CD14-positive monocyte (primary cell): Measurements from ENCODE around the gene TINCR. TPM values are rescaled to one million over a fixed set of nuclear protein-coding genes. Genes with fewer than 3 reads are reported as not detected.

ENCODE experiments used
- DNase-seq, 3 donors: peaks; one replicate each; pipeline ENCODE4 v3.0.0-alpha.2; 2011 to 2022
- H2AFZ ChIP-seq: 2 replicates; pipeline ENCODE4 v1.6.0; 2012; ENCODE audit warnings: mild to moderate bottlenecking, low read depth, low read length, inconsistent platforms; ENCODE audit not compliant: insufficient read depth, poor library complexity, severe bottlenecking
- H3K27ac ChIP-seq, 2 donors: 1 replicate in 1 of 2; 2 replicates in 1 of 2; pipeline ENCODE4 v1.5.1; 2012 to 2013; ENCODE audit warnings: low read length in 2 of 2, control low read depth in 1 of 2, inconsistent platforms in 1 of 2, low read depth in 1 of 2, mild to moderate bottlenecking in 1 of 2
- H3K27me3 ChIP-seq, 2 donors: one replicate each; pipeline versions ENCODE4 v1.6.0 to v1.6.1; 2011 to 2013; ENCODE audit warnings: low read length in 2 of 2; ENCODE audit not compliant: control insufficient read depth in 2 of 2, insufficient read depth in 2 of 2
- H3K36me3 ChIP-seq, 2 donors: replicated peaks in 1 of 2; 1 replicate in 1 of 2; 2 replicates in 1 of 2; pipeline versions ENCODE4 v1.5.1 to v1.6.1; 2012 to 2013; ENCODE audit warnings: low read length in 2 of 2, control low read depth in 1 of 2, inconsistent platforms in 1 of 2, mild to moderate bottlenecking in 1 of 2; ENCODE audit not compliant: insufficient read depth in 2 of 2, control insufficient read depth in 1 of 2
- H3K4me1 ChIP-seq, 2 donors: 1 replicate in 1 of 2; 2 replicates in 1 of 2; pipeline versions ENCODE4 v1.5.1 to v1.6.1; 2012 to 2013; ENCODE audit warnings: low read length in 2 of 2, control low read depth in 1 of 2, inconsistent platforms in 1 of 2, mild to moderate bottlenecking in 1 of 2, moderate library complexity in 1 of 2; ENCODE audit not compliant: insufficient read depth in 2 of 2, control insufficient read depth in 1 of 2
- H3K4me2 ChIP-seq: replicated peaks from 2 replicates; pipeline ENCODE3; 2012; ENCODE audit warnings: low read length, moderate library complexity, mild to moderate bottlenecking; ENCODE audit not compliant: poor library complexity, severe bottlenecking; ENCODE audit errors: extremely low read depth
- H3K4me3 ChIP-seq, 3 experiments: fragments of 200-600 bp in 1 of 3; sonication (generic) in 1 of 3; replicated peaks in 1 of 3; 1 replicate in 2 of 3; 2 replicates in 1 of 3; pipeline ENCODE4 v1.5.1; 2011 to 2013; ENCODE audit warnings: low read length in 3 of 3, mild to moderate bottlenecking in 3 of 3, control low read depth in 2 of 3, low read depth in 2 of 3, inconsistent platforms in 1 of 3, moderate library complexity in 1 of 3
- H3K79me2 ChIP-seq: 2 replicates; pipeline ENCODE4 v1.6.0; 2012; ENCODE audit warnings: mild to moderate bottlenecking, control low read depth, inconsistent platforms, low read length, moderate library complexity; ENCODE audit not compliant: insufficient read depth
- H3K9ac ChIP-seq: 2 replicates; pipeline ENCODE4 v1.6.0; 2017; ENCODE audit warnings: low read length, mild to moderate bottlenecking; ENCODE audit not compliant: insufficient read depth, poor library complexity, severe bottlenecking
- H3K9me3 ChIP-seq, 2 donors: replicated peaks in 1 of 2; 1 replicate in 1 of 2; 2 replicates in 1 of 2; pipeline versions ENCODE4 v1.5.1 to v1.6.1; 2012 to 2013; ENCODE audit warnings: low read length in 2 of 2, control low read depth in 1 of 2; ENCODE audit not compliant: control insufficient read depth in 1 of 2, insufficient read depth in 1 of 2
- H4K20me1 ChIP-seq: 2 replicates; pipeline ENCODE4 v1.6.0; 2012; ENCODE audit warnings: mild to moderate bottlenecking, low read length, control low read depth, moderate library complexity; ENCODE audit not compliant: insufficient read depth
- H3K27ac Mint-ChIP-seq, 7 donors: one replicate each; pipeline ENCODE4 v1.8.0; 2020; ENCODE audit warnings: mild to moderate bottlenecking in 7 of 7, mixed read lengths in 7 of 7, moderate library complexity in 6 of 7, inconsistent platforms in 2 of 7
- H3K27me3 Mint-ChIP-seq, 3 donors: one replicate each; pipeline ENCODE4 v1.8.0; 2021 to 2022; ENCODE audit warnings: low read depth in 3 of 3, mild to moderate bottlenecking in 3 of 3, mixed read lengths in 3 of 3, moderate library complexity in 3 of 3, inconsistent platforms in 1 of 3
- H3K36me3 Mint-ChIP-seq, 2 donors: one replicate each; pipeline ENCODE4 v1.8.0; 2020; ENCODE audit warnings: mixed read lengths in 2 of 2, inconsistent platforms in 1 of 2, mild to moderate bottlenecking in 1 of 2
- H3K4me1 Mint-ChIP-seq: one replicate; pipeline ENCODE4 v1.8.0; 2020; ENCODE audit warnings: mild to moderate bottlenecking, mixed read lengths
- H3K4me3 Mint-ChIP-seq, 2 donors: one replicate each; pipeline ENCODE4 v1.8.0; 2020; ENCODE audit warnings: mild to moderate bottlenecking in 2 of 2, mixed read lengths in 2 of 2, moderate library complexity in 1 of 2
- H3K9me3 Mint-ChIP-seq, 7 donors: one replicate each; pipeline ENCODE4 v1.8.0; 2020 to 2022; ENCODE audit warnings: mixed read lengths in 7 of 7, mild to moderate bottlenecking in 6 of 7, moderate library complexity in 6 of 7, inconsistent platforms in 2 of 7
- CTCF ChIP-seq: fragments of 200-600 bp; IDR thresholded peaks from one replicate; pipeline ENCODE4 v1.8.0; 2022; ENCODE audit warnings: antibody characterized with exemption, mild to moderate bottlenecking
- WGBS: methylation state at CpG from one replicate; pipeline ENCODE4 v1.1.5; 2013; ENCODE audit warnings: missing lambda C conversion rate; ENCODE audit not compliant: insufficient coverage; 5-methylcytosine and 5-hydroxymethylcytosine counted together
- intact Hi-C, 2 donors: fragments of 100-400 bp; cut with micrococcal nuclease; formaldehyde crosslinking; loops; one replicate each; pipeline versions ENCODE4 v1.15.0 to v1.15.1; 2023
- polyA plus RNA-seq, 3 donors: library from polyadenylated mRNA; depleted of rRNA in 1 of 3; unstranded in 2 of 3; stranded (reverse) in 1 of 3; fragments of 300-500 nt in 2 of 3; fragments of >200 nt in 1 of 3; fragmentation: Illumina TruSeq in 2 of 3; gene quantifications; 1 replicate in 2 of 3; 2 replicates in 1 of 3; pipeline ENCODE4 v1.2.3, GENCODE V29; 2012 to 2021

TINCR gene
- polyA plus RNA-seq, 3 donors, result 0.11 TPM; not detected in 2

- no peak overlapping the region for H3K27ac Mint-ChIP-seq
- no peak overlapping the region for H3K4me3 Mint-ChIP-seq
- peaks cover 5% of the 10 kb centered on the region for H3K4me1 Mint-ChIP-seq
Observed at GRCh38 chr19:5579697-5580096, 11.9 kb upstream of the TINCR start.

DNA sequence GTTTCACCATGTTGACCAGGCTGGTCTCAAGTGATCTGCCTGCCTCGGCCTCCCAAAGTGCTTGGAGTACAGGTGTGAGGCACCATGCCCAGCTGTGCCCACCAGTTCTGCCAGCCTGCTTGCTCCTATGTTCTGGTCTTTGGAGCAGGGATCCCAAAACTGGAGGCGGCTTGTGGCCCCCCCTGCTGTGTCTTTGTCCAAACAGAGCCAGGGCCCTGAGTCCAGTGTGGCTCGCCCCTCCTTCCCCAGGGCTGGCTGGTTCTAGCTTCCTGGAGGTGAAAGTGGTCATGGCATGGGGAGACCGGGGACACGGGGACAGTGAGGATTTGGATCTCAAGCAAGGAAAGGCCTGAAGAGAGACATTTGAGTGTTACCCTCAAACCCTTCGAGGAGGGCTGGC is 11.5 kb upstream of the TINCR start:
- Histone ChIP-seq H3K79me2 (no peaks in the 10 kb centered on the region), H3K4me3 (no peak overlapping the region), H3K9ac (no peak overlapping the region), H3K9me3 (no peaks in the 10 kb centered on the region), H3K27ac (no peak overlapping the region), H3K4me1 (no peaks in the 10 kb centered on the region), H3K4me2 (no peak overlapping the region), H3K36me3 (peaks cover 0 to 12% of the 10 kb centered on the region in 2 donors), H2AFZ (no peak overlapping the region), H3K27me3 (no peaks in the 10 kb centered on the region), H4K20me1 (peaks cover 2% of the 10 kb centered on the region)
- 93% methylated on average over 5 of the region's 6 CpGs for WGBS
- Mint-ChIP-seq H3K4me1 (peaks cover 5% of the 10 kb centered on the region), H3K9me3 (peaks cover 0 to 9% (median 5%) of the 10 kb centered on the region in 7 donors), H3K27me3 (peaks cover 0 to 3% (median 2%) of the 10 kb centered on the region in 3 donors), H3K27ac (peak overlapping the region in 1 of 7 donors; percentile 57), H3K4me3 (no peak overlapping the region), H3K36me3 (peaks cover 14 to 24% of the 10 kb centered on the region in 2 donors)
- no peak for TF ChIP-seq CTCF
- DNase-seq, result no peak
- intact Hi-C loops, result no loop called here

More at GRCh38 chr19:5579697-5580096, 11.9 kb upstream of the TINCR start:
- Histone ChIP-seq H2AFZ (no peak overlapping the region), H3K27me3 (no peaks in the 10 kb centered on the region), H3K79me2 (no peaks in the 10 kb centered on the region), H3K27ac (no peak overlapping the region), H3K9ac (no peak overlapping the region), H3K4me2 (no peak overlapping the region), H3K4me3 (no peak overlapping the region), H4K20me1 (peaks cover 4% of the 10 kb centered on the region), H3K36me3 (peaks cover 0 to 16% of the 10 kb centered on the region in 2 donors), H3K4me1 (no peaks in the 10 kb centered on the region), H3K9me3 (no peaks in the 10 kb centered on the region)
- intact Hi-C loops, result no loop called here
- DNase-seq, result no peak
- 96% methylated on average over 7 of the region's 7 CpGs for WGBS
- H3K36me3 Mint-ChIP-seq, result peaks cover 14 to 24% of the 10 kb centered on the region in 2 donors
- no peak for TF ChIP-seq CTCF
- H3K27me3 Mint-ChIP-seq, result peaks cover 0 to 3% (median 2%) of the 10 kb centered on the region in 3 donors
- peaks cover 0 to 7% (median 4%) of the 10 kb centered on the region in 7 donors for H3K9me3 Mint-ChIP-seq
